Endodermal cell (in vitro differentiated cells): ENCODE data around the gene PBXIP1. TPM values are rescaled to one million over a fixed set of nuclear protein-coding genes. Genes with fewer than 3 reads are reported as not detected.
A peak's percentile ranks its signal among the peaks of the same experiment; 100 is the strongest.

Source experiments
- DNase-seq: peaks from one replicate; pipeline ENCODE4 v3.0.0-alpha.2; 2017
- H3K27ac ChIP-seq: 2 replicates; pipeline ENCODE4 v1.5.1; 2013; ENCODE audit warnings: mild to moderate bottlenecking, low read depth, low read length, moderate library complexity
- H3K27me3 ChIP-seq: 2 replicates; pipeline ENCODE4 v1.6.1; 2013; ENCODE audit warnings: mild to moderate bottlenecking, low read length, moderate library complexity; ENCODE audit not compliant: insufficient read depth, control insufficient read depth, poor library complexity, severe bottlenecking
- H3K36me3 ChIP-seq: 2 replicates; pipeline ENCODE4 v1.7.0; 2013; ENCODE audit warnings: mild to moderate bottlenecking, low read length, moderate library complexity; ENCODE audit not compliant: control insufficient read depth, insufficient read depth
- H3K4me1 ChIP-seq: one replicate; pipeline ENCODE4 v1.7.0; 2013; ENCODE audit warnings: low read length; ENCODE audit not compliant: control insufficient read depth, insufficient read depth
- H3K4me3 ChIP-seq: 2 replicates; pipeline ENCODE4 v1.5.1; 2013; ENCODE audit warnings: mild to moderate bottlenecking, low read length, moderate library complexity
- H3K9ac ChIP-seq: 2 replicates; pipeline ENCODE4 v1.6.1; 2013; ENCODE audit warnings: mild to moderate bottlenecking, low read length, moderate library complexity; ENCODE audit not compliant: poor library complexity, severe bottlenecking; ENCODE audit errors: extremely low read depth
- H3K9me3 ChIP-seq: 2 replicates; pipeline ENCODE4 v1.6.1; 2013; ENCODE audit warnings: mild to moderate bottlenecking, low read length, moderate library complexity; ENCODE audit not compliant: control insufficient read depth
- H3K27ac Mint-ChIP-seq: 2 replicates; pipeline ENCODE4 v1.8.0; 2020; ENCODE audit warnings: mixed read lengths
- H3K27me3 Mint-ChIP-seq: 2 replicates; pipeline ENCODE4 v1.8.0; 2021; ENCODE audit warnings: mild to moderate bottlenecking, mixed read lengths; ENCODE audit not compliant: insufficient read depth
- H3K36me3 Mint-ChIP-seq: 2 replicates; pipeline ENCODE4 v1.8.0; 2020; ENCODE audit warnings: low read depth, mixed read lengths
- H3K4me1 Mint-ChIP-seq: 2 replicates; pipeline ENCODE4 v1.8.0; 2020; ENCODE audit warnings: mixed read lengths
- H3K4me3 Mint-ChIP-seq: 2 replicates; pipeline ENCODE4 v1.8.0; 2020; ENCODE audit warnings: mild to moderate bottlenecking, moderate library complexity, mixed read lengths
- H3K9me3 Mint-ChIP-seq: 2 replicates; pipeline ENCODE4 v1.8.0; 2020; ENCODE audit warnings: mild to moderate bottlenecking, mixed read lengths
- WGBS, 2 experiments: methylation state at CpG; one replicate each; pipeline versions ENCODE4 v1.1.5 to v1.1.7; 2013; ENCODE audit warnings: missing lambda C conversion rate in 2 of 2, mixed read lengths in 1 of 2; ENCODE audit not compliant: insufficient coverage in 1 of 2, insufficient read length in 1 of 2; 5-methylcytosine and 5-hydroxymethylcytosine counted together
- microRNA-seq: library from miRNA; unstranded; fragments of <30 nt; microRNA quantifications from one replicate; pipeline ENCODE4 v1.2.0, GENCODE V29; 2020; ENCODE audit warnings: borderline microRNAs expressed
- total RNA-seq, 2 donors: library from RNA; stranded (reverse); fragmentation: NEBNext Ultra II Directional in 1 of 2; extraction: Animal tissue kit (Norgen Biotek cat#: 25700) in 1 of 2; gene quantifications; 2 replicates in 1 of 2; 3 replicates in 1 of 2; pipeline ENCODE4 v1.2.1, GENCODE V29; 2021
- TF ChIP-seq, protein P1 (sequence below): fragments of 200-600 bp; sonication (generic); conservative IDR thresholded peaks from 2 replicates; pipeline ENCODE4 v1.5.0; 2021; ENCODE audit warnings: antibody characterized with exemption, mild to moderate bottlenecking

Gene PBXIP1
- total RNA-seq, 2 donors from 2014 or later, result 42.5 to 61.3 TPM

GRCh38 chr1:154899041-154899440 lies 56.9 kb downstream of the PBXIP1 start:
- no peaks in the 10 kb centered on the region for H3K9me3 Mint-ChIP-seq
- Histone ChIP-seq H3K27ac (no peak overlapping the region), H3K27me3 (no peaks in the 10 kb centered on the region), H3K4me3 (no peak overlapping the region), H3K36me3 (no peaks in the 10 kb centered on the region), H3K9ac (no peak overlapping the region), H3K4me1 (no peaks in the 10 kb centered on the region), H3K9me3 (no peaks in the 10 kb centered on the region)
- no peak overlapping the region for H3K27ac Mint-ChIP-seq
- no peak overlapping the region for H3K4me3 Mint-ChIP-seq
- WGBS, 2 experiments, result 90 to 92% methylated on average over 3 to 4 of the region's 6 CpGs
- H3K4me1 Mint-ChIP-seq, result no peaks in the 10 kb centered on the region
- DNase-seq, result no peak
- TF ChIP-seq, protein P1, sequence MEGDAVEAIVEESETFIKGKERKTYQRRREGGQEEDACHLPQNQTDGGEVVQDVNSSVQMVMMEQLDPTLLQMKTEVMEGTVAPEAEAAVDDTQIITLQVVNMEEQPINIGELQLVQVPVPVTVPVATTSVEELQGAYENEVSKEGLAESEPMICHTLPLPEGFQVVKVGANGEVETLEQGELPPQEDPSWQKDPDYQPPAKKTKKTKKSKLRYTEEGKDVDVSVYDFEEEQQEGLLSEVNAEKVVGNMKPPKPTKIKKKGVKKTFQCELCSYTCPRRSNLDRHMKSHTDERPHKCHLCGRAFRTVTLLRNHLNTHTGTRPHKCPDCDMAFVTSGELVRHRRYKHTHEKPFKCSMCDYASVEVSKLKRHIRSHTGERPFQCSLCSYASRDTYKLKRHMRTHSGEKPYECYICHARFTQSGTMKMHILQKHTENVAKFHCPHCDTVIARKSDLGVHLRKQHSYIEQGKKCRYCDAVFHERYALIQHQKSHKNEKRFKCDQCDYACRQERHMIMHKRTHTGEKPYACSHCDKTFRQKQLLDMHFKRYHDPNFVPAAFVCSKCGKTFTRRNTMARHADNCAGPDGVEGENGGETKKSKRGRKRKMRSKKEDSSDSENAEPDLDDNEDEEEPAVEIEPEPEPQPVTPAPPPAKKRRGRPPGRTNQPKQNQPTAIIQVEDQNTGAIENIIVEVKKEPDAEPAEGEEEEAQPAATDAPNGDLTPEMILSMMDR, result no peak
- H3K36me3 Mint-ChIP-seq, result no peaks in the 10 kb centered on the region
- H3K27me3 Mint-ChIP-seq, result no peaks in the 10 kb centered on the region

- Mint-ChIP-seq H3K9me3 (peaks cover 3% of the 10 kb centered on the region), H3K4me3 (no peak overlapping the region), H3K36me3 (no peaks in the 10 kb centered on the region), H3K27me3 (no peaks in the 10 kb centered on the region), H3K27ac (no peak overlapping the region), H3K4me1 (no peaks in the 10 kb centered on the region)
- H3K9me3 ChIP-seq, result no peaks in the 10 kb centered on the region
- H3K27me3 ChIP-seq, result no peaks in the 10 kb centered on the region
- H3K4me3 ChIP-seq, result no peak overlapping the region
- WGBS, 2 experiments, result 87 to 92% methylated on average over 5 to 10 of the region's 10 CpGs
- DNase-seq, result peak; percentile 30
- TF ChIP-seq, protein P1, result no peak
- H3K27ac ChIP-seq, result peak overlapping the region; percentile 53
- no peak overlapping the region for H3K9ac ChIP-seq
- H3K36me3 ChIP-seq, result no peaks in the 10 kb centered on the region
- H3K4me1 ChIP-seq, result no peaks in the 10 kb centered on the region
Observed at GRCh38 chr1:154896771-154897286, 59.1 kb downstream of the PBXIP1 start.

DNA sequence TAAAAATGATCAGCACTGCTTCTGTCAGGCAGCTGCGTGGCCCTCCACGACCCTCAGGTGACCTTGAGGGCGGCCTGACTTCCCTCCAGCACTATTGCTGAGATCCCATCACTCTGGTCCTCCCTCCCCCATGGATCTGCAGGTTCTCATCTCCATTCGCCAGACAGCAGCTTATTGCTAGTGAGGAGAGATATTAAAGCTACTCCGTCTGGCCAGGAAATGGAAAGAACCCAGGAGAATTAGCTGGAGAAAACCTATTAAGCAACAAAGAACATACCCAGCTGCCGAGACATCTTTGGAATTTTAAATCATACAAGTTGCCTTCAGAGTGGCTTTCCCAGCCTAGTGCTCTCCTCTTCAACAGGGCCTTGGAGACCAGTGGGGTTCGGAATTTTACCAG lies 60.1 kb downstream of the PBXIP1 start:
- H3K4me3 ChIP-seq, result no peak overlapping the region
- Mint-ChIP-seq H3K9me3 (peaks cover 3% of the 10 kb centered on the region), H3K27me3 (no peaks in the 10 kb centered on the region), H3K4me3 (no peak overlapping the region), H3K4me1 (no peaks in the 10 kb centered on the region), H3K27ac (no peak overlapping the region), H3K36me3 (no peaks in the 10 kb centered on the region)
- no peaks in the 10 kb centered on the region for H3K36me3 ChIP-seq
- no peaks in the 10 kb centered on the region for H3K9me3 ChIP-seq
- H3K27ac ChIP-seq, result no peak overlapping the region
- H3K4me1 ChIP-seq, result no peaks in the 10 kb centered on the region
- no peak overlapping the region for H3K9ac ChIP-seq
- 80 to 91% methylated on average over 5 to 7 of the region's 7 CpGs for WGBS, 2 experiments
- peak; percentile 33 for DNase-seq
- no peaks in the 10 kb centered on the region for H3K27me3 ChIP-seq
- TF ChIP-seq, protein P1, result no peak

Small RNA genes within 50 kb of the gene (microRNA-seq; reads per million reads assigned to microRNA genes)
- not detected for gene MIR4258

Other genes starting within 250 kb of the PBXIP1 start
- under 1 TPM; 0.57 to 0.75 TPM for gene KCNN3, start 85.8 kb downstream of the PBXIP1 start, total RNA-seq
- 10 to 100 TPM; 16.0 to 16.4 TPM for gene PMVK, start 19.4 kb downstream of the PBXIP1 start, total RNA-seq
- 10 to 100 TPM; 33.4 to 40.4 TPM for gene PYGO2, start 5.7 kb upstream of the PBXIP1 start, total RNA-seq
- gene SHC1, start 14.6 kb upstream of the PBXIP1 start, total RNA-seq, result 100 to 1,000 TPM; 157 to 231 TPM
- gene CKS1B, start 18.6 kb upstream of the PBXIP1 start, total RNA-seq, result 100 to 1,000 TPM; 145 to 229 TPM
- 10 to 100 TPM; 61.9 to 65.0 TPM for gene FLAD1, start 27.2 kb upstream of the PBXIP1 start, total RNA-seq
- gene LENEP, start 37.5 kb upstream of the PBXIP1 start, total RNA-seq, result 1 to 10 TPM in 1 of 2 donors, not detected in 1; 2.0 TPM
- gene ZBTB7B, start 46.7 kb upstream of the PBXIP1 start, total RNA-seq, result 10 to 100 TPM; 21.2 to 23.3 TPM
- gene DCST2, start 77.7 kb upstream of the PBXIP1 start, total RNA-seq, result 1 to 10 TPM in 1 of 2 donors, under 1 TPM in 1; 0.44 to 2.0 TPM
- gene DCST1, start 77.7 kb upstream of the PBXIP1 start, total RNA-seq, result not detected
- gene ADAM15, start 95.2 kb upstream of the PBXIP1 start, total RNA-seq, result 10 to 100 TPM; 13.4 to 16.5 TPM
- gene EFNA4, start 107.6 kb upstream of the PBXIP1 start, total RNA-seq, result 10 to 100 TPM; 15.9 to 17.9 TPM
- 1 to 10 TPM; 3.1 to 6.0 TPM for gene EFNA3, start 122.7 kb upstream of the PBXIP1 start, total RNA-seq
- gene EFNA1, start 171.8 kb upstream of the PBXIP1 start, total RNA-seq, result 1 to 10 TPM; 3.6 to 5.0 TPM
- gene SLC50A1, start 179.8 kb upstream of the PBXIP1 start, total RNA-seq, result 10 to 100 TPM; 25.1 to 29.8 TPM
- 10 to 100 TPM; 48.8 to 73.4 TPM for gene DPM3, start 184.4 kb upstream of the PBXIP1 start, total RNA-seq
- gene KRTCAP2, start 217.2 kb upstream of the PBXIP1 start, total RNA-seq, result 100 to 1,000 TPM; 143 to 152 TPM
- gene TRIM46, start 217.8 kb upstream of the PBXIP1 start, total RNA-seq, result 1 to 10 TPM; 5.1 to 7.1 TPM